SK-N-DZ (cell line): ENCODE data around the gene OPN1LW.
A peak's percentile ranks its signal among the peaks of the same experiment; 100 is the strongest.
"Not testable (repeated sequence)": the region's sequence is repeated elsewhere in the genome, so short reads cannot be mapped to it uniquely, and the experiment has no call there.

Experiments used
- DNase-seq: peaks from one replicate; pipeline ENCODE4 v3.0.0-alpha.2; 2015; ENCODE audit warnings: low spot score

OPN1LW gene

DNA sequence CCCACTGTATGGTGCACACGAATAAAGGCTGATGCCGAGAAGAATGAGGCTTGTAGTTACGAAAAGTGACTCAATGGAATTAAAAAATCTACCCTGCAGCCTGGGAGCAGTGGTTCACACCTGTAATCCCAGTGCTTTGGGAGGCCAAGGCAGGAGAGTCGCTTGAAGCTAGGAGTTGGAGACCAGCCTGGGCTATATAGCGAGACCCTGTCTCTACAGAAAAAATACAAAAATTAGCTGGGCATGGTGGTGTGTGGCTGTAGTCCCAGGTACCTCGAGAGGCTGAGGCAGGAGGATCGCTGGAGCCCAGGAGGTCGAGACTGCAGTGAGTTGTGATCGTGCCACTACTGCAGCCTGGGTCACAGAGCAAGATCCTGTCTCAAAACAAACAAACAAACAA, 11.7 kb upstream of the OPN1LW start:
- DNase-seq: no peak

DNA sequence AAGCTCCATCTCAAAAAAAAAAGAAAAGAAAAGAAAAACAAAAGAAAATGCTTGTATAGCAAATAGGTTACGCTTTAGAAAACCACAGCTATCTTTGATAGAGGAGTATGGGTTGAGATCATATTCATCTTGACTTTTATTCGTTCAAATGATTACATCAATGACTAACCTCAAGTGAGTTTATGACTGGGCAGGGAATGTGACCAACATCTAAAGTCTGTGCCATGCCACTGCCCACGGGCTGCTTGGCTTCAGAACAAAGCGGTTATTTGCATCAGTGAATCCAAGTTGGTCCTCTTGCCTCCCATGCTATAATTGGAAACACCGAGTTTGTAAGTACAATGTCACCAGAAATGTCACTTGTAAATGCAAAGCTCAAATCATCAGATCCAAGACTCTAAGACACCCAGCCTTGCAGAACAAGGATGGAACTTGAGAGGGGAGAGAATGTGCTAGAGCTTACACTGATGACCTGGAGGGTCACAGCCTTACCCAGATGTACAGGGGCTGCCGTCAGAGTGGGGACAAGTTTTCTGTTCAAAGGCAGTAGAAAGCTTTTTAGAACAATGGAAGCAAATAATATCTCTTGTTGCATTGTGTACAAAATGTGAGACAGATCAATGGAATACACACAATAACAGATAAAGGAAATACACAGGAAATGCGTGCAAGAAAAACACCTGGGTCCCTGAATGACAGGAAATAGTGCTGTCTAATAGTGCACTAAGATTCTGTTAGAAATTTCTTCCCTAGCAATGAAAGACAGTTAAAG, 8.4 kb upstream of the OPN1LW start:
- DNase-seq: no peak

DNA sequence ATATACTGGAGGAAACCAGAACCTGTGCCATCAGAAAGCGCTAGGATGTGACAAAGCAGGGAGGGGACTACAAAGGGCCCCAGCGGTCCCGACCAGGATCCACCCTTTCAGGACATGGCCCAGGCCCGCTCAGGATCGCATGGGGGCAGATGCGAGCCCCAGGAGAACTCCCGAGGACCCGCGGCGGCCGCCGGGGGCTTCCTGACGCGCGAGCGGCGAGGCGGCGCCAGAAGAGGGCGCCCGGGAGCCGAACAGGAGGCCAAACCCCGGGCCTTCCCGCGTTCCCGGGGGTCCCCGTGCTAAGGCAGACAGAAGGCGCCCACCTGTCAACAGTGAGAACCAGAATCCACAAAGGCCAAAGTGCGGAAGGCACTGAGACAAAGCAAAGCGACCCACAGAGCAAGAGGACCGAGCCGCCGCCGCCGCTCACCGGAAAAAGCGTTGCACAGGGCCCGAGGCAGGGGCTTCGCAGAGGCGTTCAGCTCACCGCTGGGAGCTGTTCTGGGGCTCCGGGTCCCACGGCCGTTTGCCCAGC, 7.3 kb upstream of the OPN1LW start:
- DNase-seq: peak; percentile 57

DNA sequence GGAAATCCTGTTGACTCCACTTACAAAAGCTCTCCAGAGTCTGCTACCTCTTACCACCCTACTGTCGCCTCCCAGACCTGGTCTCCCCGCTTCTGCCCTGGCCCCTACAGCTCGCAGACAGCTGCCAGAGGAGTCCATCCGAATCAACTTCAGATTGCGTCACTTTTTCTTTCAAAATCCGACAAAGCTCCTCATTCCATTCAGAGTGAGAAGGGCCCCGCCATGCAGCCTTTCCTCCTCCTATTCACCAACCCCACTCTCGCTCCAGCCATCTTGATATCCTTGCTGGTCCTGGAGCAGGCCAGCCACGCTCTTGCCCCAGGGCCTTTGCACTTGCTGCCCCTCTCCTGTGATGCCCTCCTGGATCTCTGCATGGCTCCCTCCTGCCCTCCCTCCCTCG, 5.2 kb upstream of the OPN1LW start:
- DNase-seq: no peak

DNA sequence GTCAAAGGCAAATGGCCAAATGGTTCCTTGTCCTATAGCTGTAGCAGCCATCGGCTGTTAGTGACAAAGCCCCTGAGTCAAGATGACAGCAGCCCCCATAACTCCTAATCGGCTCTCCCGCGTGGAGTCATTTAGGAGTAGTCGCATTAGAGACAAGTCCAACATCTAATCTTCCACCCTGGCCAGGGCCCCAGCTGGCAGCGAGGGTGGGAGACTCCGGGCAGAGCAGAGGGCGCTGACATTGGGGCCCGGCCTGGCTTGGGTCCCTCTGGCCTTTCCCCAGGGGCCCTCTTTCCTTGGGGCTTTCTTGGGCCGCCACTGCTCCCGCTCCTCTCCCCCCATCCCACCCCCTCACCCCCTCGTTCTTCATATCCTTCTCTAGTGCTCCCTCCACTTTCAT, 3.8 kb upstream of the OPN1LW start:
- DNase-seq: no peak

DNA sequence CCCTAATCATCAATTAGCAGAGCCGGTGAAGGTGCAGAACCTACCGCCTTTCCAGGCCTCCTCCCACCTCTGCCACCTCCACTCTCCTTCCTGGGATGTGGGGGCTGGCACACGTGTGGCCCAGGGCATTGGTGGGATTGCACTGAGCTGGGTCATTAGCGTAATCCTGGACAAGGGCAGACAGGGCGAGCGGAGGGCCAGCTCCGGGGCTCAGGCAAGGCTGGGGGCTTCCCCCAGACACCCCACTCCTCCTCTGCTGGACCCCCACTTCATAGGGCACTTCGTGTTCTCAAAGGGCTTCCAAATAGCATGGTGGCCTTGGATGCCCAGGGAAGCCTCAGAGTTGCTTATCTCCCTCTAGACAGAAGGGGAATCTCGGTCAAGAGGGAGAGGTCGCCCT, 3.3 kb upstream of the OPN1LW start:
- no peak for DNase-seq

DNA sequence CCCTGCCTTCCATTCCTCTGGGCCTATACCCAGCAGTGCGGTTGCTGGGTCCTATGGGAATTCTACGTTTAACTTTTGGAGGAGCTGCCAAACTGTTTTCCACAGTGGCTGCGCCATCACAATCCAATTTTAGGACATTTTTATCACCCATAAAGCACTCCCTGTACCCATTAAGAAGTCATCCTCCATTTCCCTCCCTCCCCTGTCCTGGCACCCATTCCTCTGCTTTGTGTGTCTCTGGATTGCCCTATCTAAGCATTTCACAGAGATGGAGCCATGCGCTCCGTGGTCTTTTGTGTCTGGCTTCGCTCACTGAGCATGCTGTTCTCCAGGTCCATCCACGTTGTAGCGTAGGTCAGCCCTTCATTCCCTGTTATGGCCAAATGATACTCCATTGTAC, 1.7 kb upstream of the OPN1LW start:
- no peak for DNase-seq

- no peak for DNase-seq
Measured at GRCh38 chrX:154142950-154143745, 895 bp upstream of the OPN1LW start.

DNA sequence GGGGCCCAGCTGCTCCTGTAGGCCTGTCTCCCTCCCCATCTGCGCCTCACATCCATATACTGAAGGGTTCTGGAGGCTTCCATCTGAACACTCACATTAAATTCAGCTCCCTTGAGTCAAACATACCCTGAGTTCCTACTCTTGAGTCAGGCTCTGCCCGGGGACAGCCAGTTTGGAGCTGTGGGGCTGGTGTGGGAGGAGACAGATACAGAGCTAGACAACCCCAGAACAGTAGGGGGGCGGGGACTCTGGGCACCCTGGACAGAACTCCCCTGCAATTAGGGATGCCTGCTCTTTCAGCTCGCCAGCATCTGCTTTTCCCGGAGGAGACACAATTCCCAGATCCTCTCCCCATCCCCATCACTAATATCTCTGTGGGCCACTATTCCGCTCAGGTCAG, 7.0 kb downstream of the OPN1LW start:
- not testable (repeated sequence) for DNase-seq

- not testable (repeated sequence) for DNase-seq
Measured at GRCh38 chrX:154156221-154156620, 12.2 kb downstream of the OPN1LW start.

DNA sequence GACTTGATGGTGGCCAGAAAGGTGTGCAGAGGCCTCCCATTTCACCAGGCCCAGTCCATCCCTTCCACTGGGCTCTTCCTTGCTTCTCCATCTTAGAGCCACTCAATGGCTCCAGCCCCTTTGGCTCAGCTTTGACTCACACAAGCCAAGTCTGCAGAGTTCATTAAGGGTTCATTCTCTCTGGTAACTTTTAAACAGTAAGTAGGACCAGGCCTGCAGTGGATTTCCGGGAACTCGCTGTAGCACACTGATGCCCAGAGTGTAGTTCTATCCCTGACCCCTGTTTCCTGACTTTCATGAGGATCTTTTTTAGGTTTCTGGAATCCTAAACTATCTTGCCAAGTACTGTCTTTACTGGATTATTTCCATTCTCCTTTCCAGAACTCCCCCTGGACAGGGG, 13.2 kb downstream of the OPN1LW start:
- DNase-seq: not testable (repeated sequence)

DNA sequence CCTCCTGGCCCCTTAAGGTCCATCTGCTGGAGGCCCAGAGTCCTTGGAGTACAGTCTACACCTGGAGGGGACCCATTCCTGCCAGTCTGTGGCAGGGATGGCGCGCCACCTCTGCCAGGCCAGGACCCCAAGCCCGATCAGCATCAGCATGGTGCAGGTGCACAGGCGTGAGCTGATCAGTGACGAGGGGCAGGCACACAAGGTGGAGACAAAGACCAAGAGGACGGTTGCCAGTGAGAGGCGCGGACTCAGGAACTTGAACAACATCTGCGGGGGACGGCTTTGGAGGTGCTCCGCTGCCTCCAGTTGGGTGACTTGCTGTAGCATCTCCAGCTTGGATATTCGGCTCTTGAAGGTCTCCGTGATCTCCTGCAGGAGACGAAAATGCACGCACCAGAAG, 15.3 kb downstream of the OPN1LW start:
- not testable (repeated sequence) for DNase-seq

- not testable (repeated sequence) for DNase-seq
Measured at GRCh38 chrX:154164902-154165301, 20.9 kb downstream of the OPN1LW start.

DNA sequence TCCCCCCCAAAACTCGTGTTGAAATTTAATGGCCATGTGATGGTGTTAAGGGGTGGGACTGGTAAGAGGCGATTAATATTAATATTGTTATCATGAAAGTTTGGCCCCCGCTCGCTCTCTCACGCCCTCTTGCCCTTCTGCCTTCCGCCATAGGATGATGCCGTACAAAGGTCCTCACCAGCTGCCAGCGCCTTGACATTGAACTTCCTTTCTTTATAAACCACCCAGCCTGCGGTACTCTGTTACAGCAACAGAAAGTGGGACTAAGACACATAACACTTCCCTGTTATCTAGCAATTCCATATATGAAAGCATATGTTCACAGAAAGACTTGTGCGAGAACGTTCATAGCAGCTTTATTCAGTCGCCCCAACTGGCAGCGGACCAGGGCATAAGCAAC, 24.3 kb downstream of the OPN1LW start:
- DNase-seq: not testable (repeated sequence)

- DNase-seq: not testable (repeated sequence)
Measured at GRCh38 chrX:154172535-154172943, 28.5 kb downstream of the OPN1LW start.

DNA sequence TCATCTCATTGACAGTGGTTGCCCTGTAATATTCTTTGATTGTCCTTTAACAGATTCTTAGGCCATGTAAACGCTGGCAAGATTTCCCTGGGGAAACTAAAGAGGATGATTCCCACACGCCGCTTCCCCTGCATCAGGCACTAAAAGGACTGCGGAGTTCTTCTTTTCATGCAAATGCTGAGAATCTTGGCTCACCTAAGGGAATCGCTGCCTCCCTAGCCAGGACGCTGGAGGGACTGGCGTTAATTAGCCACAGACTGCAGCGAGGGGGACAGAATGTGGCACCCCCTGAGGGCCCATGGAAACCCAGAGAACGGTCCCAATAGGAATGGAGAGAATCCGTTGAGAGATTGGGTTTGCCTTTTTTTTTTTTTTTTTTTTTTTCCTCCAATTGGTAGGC, 30.3 kb downstream of the OPN1LW start:
- not testable (repeated sequence) for DNase-seq

DNA sequence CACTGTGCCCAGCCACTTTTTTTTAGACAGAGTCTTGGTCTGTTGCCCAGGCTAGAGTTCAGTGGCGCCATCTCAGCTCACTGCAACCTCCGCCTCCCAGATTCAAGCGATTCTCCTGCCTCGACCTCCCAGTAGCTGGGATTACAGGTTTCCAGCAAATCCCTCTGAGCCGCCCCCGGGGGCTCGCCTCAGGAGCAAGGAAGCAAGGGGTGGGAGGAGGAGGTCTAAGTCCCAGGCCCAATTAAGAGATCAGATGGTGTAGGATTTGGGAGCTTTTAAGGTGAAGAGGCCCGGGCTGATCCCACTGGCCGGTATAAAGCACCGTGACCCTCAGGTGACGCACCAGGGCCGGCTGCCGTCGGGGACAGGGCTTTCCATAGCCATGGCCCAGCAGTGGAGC, 38.3 kb downstream of the OPN1LW start, which contains the start of gene OPN1MW:
Gene OPN1MW (plus strand): TSS at position 301 of the 400 bp plus-strand sequence. CDS start 82 bp downstream, at position 383.
- DNase-seq: not testable (repeated sequence)

DNA sequence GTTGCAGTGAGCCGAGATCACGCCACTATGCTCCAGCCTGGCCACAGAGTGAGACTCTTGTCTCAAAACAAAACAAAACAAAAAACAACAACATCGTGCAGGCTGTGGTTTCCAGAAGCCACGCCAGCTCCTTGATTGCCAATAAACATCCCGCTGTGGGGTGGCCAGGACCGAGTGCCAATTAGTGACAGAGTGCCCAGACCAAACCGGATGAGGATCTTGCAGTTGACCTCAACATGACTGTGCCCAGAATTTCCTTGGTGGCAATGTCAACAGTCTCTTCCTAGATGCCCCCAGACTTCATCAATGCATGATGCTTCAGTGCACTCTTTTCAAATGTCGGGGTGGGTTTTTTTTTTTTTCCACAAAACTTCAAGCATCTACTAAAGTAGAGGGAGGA, 39.8 kb downstream of the OPN1LW start:
- DNase-seq: not testable (repeated sequence)

GRCh38 chrX:154192846-154193245, 48.8 kb downstream of the OPN1LW start:
- DNase-seq: not testable (repeated sequence)

- not testable (repeated sequence) for DNase-seq
Measured at GRCh38 chrX:154194316-154194715, 50.3 kb downstream of the OPN1LW start.

DNA sequence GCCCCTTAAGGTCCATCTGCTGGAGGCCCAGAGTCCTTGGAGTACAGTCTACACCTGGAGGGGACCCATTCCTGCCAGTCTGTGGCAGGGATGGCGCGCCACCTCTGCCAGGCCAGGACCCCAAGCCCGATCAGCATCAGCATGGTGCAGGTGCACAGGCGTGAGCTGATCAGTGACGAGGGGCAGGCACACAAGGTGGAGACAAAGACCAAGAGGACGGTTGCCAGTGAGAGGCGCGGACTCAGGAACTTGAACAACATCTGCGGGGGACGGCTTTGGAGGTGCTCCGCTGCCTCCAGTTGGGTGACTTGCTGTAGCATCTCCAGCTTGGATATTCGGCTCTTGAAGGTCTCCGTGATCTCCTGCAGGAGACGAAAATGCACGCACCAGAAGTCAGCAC, 52.4 kb downstream of the OPN1LW start:
- DNase-seq: not testable (repeated sequence)
